Measurements from ENCODE around the gene FGFRL1.

Gene FGFRL1

GRCh38 chr4:1075809-1076699 lies 64.6 kb downstream of the FGFRL1 start:
- CTCF ChIA-PET = no interaction called here
- H3K27ac ChIP-seq = peak overlapping the region; percentile 69
- POLR2A ChIA-PET (ENCODE audit: low non-redundant PET) = no interaction called here
- no peak for TF ChIP-seq CTCF (conservative IDR thresholded peaks at IDR 0.05; ENCODE audit: low read depth)
- DNase-seq (ENCODE audit: low spot score) = peak; percentile 12
